ENCODE data around the gene PSAP.

DNA sequence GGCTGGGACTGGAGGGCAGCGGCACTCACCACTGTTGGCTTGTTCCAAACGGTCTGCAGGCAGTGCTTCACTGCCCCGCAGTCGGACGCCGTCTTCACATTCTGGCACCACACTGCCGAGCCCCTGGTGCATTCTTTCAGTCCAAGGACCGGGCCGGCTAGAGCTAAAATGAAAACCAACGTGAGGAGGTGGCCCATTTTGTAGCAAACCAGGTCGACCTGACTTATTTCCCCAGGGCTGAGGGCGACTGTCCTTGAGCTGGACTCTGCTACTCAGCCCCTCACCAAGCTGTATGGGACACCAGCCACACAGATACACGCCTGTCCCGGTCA is 16.7 kb downstream of the PSAP start:
- TF ChIP-seq, protein P1, sequence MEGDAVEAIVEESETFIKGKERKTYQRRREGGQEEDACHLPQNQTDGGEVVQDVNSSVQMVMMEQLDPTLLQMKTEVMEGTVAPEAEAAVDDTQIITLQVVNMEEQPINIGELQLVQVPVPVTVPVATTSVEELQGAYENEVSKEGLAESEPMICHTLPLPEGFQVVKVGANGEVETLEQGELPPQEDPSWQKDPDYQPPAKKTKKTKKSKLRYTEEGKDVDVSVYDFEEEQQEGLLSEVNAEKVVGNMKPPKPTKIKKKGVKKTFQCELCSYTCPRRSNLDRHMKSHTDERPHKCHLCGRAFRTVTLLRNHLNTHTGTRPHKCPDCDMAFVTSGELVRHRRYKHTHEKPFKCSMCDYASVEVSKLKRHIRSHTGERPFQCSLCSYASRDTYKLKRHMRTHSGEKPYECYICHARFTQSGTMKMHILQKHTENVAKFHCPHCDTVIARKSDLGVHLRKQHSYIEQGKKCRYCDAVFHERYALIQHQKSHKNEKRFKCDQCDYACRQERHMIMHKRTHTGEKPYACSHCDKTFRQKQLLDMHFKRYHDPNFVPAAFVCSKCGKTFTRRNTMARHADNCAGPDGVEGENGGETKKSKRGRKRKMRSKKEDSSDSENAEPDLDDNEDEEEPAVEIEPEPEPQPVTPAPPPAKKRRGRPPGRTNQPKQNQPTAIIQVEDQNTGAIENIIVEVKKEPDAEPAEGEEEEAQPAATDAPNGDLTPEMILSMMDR (IDR thresholded peaks at IDR 0.05), result no peak
- TF ChIP-seq EZH2 (IDR thresholded peaks at IDR 0.05) (no peak), EZH2phosphoT487 (IDR thresholded peaks at IDR 0.05) (no peak)
